Effector CD8-positive, alpha-beta T cell (primary cell): ENCODE measurements around the gene ZNF808.
"Not testable (repeated sequence)": the region's sequence is repeated elsewhere in the genome, so short reads cannot be mapped to it uniquely, and the experiment has no call there.

Experiments used
- DNase-seq: peaks from one replicate; lab custom pipeline; 2025; lab: John Stamatoyannopoulos, UW

Gene ZNF808

DNA sequence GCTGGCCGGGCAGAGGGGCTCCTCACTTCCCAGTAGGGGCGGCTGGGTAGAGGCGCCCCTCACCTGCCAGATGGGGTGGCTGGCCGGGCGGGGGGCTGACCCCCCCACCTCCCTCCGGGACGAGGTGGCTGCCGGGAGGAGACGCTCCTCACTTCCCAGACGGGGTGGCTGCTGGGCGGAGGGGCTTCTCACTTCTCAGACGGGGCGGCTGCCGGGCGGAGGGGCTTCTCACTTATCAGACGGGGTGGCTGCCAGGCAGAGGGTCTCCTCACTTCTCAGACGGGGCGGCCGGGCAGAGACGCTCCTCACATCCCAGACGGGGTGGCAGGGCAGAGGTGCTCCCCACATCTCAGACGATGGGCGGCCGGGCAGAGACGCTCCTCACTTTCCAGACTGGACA is 66.0 kb downstream of the ZNF808 start:
- not testable (repeated sequence) for DNase-seq

DNA sequence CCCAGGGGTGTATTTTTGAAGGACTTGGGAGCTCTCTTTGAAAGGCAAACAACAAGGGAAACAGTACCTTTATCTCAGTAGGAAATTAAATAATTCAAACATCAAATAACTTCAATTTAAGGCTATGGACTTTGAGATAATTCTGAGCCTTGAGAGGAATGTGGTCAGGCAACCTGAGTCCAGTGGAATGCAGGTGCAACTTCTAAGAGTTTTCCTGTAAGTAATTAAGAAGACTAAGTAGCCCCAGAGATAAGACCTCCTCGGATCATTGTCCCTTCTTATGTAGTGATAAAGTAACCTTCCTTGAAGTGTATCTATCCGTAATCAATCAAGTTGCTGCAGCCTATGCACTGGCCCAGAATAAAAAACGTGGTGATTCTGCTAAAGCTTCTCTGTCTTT is 71.8 kb downstream of the ZNF808 start:
- DNase-seq = no peak

DNA sequence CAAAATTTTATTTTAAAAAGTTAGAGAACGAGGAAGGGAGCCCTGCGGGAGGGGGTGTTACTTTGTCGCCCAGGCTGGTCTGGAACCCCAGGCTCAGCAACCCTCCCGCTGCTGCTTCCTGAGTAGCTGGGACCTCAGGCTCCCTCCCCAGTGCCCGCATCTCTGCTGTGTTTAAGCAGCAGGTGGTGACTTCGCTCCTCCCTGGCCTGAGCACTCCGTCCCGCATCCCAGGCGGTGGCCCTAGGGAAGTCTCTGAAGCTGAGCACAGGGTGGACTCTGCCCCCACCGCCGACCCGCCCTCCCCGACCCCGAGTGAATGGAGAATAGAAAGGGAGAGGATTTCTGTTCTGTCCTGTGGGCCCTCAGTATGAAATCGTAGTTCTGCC is 73.2 kb downstream of the ZNF808 start:
- no peak for DNase-seq

DNA sequence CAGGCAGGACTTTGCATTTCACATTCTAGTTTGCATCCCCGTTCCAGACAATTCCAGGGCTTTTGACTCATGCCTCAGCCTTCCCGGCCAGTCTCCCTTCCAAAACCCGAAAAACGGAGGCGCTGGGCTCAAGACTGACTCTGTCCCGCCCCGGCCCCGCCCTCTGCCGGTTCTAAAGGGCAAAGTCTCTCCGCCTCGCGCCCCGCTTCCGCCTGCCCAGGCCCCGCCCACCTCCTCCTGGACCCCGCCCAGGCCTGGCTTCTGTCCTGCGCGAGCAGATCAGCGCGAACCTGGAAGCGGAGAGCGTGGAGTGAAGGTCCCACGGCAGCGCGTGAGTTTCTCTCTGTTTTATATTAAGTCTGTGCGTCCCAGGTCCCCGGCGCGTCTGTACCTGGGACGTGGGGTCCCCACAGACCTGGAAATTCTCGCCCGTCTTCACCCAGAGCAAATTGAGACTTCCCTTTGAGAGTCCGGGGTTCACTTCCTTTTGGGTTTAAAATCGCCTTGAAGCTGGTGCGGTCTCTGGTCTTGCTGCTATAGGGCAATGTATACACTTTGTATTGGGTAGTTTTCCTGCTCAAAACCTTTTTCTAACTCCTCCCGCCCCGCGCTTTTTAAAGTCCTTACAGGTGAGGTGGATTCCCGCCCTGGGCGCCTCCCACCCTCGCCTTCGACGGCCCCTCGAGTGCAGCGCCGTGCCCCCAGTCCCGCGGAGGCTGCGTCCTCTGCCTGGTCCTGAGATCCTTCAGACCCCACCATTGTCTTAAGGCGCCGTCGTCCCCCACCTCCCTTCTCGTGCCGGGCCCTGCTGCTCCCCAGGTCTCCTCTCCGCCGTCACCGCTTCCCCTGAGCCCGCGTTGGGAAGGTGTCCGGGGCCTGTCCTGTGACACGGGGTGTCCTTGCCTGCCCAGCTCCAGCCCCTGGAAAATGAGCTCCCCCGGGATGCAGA is 73.8 kb downstream of the ZNF808 start:
- DNase-seq = peak; percentile 91

DNA sequence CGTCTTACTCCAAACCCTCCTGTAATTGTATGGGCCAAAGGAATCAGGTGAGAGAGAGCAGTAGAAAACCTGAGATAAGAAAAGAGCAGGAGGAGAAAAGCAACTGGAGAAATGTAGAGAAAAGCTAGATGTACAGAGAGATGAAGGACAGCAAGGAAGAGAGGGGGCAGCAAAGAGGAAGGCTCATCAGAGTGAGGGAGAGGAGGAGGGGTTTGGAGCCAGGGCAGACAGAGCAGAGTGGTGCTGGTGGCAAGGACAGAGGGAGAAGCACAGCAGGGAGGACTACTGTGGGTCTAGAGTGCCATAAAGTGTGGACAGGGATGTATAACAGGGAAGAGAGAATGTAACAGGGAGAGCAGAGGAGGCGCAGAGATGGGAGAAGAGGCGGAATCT is 74.5 kb downstream of the ZNF808 start:
- not testable (repeated sequence) for DNase-seq

DNA sequence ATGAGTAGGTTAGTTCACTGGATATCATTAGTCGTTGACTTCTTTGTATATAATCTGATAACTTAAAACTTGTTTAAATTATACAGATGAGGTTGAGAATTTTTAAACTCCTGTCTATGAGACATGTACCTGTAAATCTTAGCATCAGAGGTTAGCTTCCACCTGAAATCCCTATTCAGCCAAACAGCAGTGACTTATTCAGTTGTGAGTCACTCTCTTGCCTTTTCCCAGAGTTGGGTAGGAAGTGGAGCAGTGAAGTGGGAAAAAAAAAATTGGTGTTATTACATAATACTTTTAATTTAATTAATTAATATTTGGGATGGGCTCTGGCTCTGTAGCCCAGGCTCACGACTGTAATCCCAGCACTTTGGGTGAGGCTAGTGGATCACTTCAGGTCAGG is 75.5 kb downstream of the ZNF808 start:
- no peak for DNase-seq

DNA sequence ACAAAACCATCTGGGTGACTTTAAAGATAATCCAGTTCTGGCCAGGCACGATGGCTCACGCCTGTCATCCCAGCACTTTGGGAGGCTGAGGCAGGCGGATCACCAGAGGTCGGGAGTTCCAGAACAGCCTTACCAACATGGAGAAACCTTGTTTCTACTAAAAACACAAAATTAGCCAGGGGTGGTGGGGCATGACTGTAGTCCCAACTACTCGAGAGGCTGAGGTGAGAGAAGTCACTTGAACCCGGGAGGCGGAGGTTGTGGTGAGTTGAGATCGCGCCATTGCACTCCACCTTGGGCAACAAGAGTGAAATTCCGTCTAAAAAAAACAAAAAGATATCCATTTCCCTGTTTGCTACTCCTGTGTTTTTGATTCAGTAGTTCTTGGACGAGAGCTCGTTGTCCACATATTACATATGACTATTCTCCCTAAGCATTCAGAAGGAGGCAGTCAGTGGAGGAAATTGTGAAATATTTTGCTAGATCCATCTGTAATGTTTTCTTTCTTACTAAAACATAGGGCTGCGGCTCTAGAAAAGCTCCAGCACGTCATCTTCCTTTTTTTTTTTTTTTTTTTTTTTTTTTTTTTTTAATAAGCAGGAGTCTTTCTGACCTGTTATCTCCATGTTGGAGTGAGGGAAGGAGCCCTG is 76.2 kb downstream of the ZNF808 start:
- no peak for DNase-seq
